ENCODE measurements around the gene TEKTIP1. TPM values are rescaled to one million over a fixed set of nuclear protein-coding genes. Genes with fewer than 3 reads are reported as not detected.

TEKTIP1 gene
- total and polyA plus RNA-seq, 10 of the 15 experiments (the other 5 are each of a cell fraction or from before 2014, with no cell fraction given): 0.18 to 2.6 (median 0.60) TPM; not detected in 5

DNA sequence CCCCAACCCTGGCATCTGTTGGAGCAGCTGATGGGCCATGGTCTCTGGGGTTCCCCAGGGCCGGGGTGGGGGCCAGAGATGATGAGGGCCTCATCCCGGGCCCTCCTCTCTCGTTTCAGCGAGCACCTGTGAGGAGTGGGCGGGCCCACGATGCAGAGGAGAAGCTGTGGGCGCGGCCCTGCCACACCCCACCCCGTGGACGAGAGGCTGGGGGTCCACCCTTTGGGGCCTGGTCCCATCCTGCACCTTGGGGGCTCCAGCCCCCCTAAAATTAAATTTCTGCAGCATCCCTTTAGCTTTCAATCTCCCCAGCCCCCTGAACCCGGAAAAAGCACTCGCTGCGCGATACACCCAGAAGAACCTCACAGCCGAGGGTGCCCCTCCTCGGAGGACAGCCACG is 39.4 kb downstream of the TEKTIP1 start:
- DNase-seq (ENCODE audit: low read depth, low spot score) (no peak), ATAC-seq (no peak), FAIRE-seq (no peak)
- Histone ChIP-seq H3K9ac (ENCODE audit: control insufficient read depth, insufficient read depth, low read length) (no peak overlapping the region), H4K20me1 (ENCODE audit: control insufficient read depth, insufficient read depth) (no peaks in the 10 kb centered on the region), H3K4me1 (ENCODE audit: control insufficient read depth, insufficient read depth, low read length) (no peaks in the 10 kb centered on the region), H3K4me2 (ENCODE audit: control insufficient read depth, insufficient read depth) (no peak overlapping the region), H2AFZ (ENCODE audit: control insufficient read depth, low read depth, low read length) (no peak overlapping the region), H3K27me3 (replicated peaks in 1 of 2; ENCODE audit: control insufficient read depth in 2 of 2, insufficient read depth in 2 of 2, low read length in 1 of 2) (no peaks in the 10 kb centered on the region), H3K4me3 (no peak overlapping the region), H3K36me3 (ENCODE audit: control insufficient read depth in 2 of 2, insufficient read depth in 2 of 2, low read length in 1 of 2) (no peaks in the 10 kb centered on the region; a peak in 2 of 4 replicates), H3K9me3 (replicated peaks; ENCODE audit: control insufficient read depth, insufficient read depth, low read length) (no peaks in the 10 kb centered on the region), H3K27ac (ENCODE audit: control insufficient read depth, insufficient read depth) (no peak overlapping the region), H3K79me2 (ENCODE audit: control insufficient read depth, insufficient read depth, low read length) (no peaks in the 10 kb centered on the region; the same call in 1 of the 2 replicates)
- TSS peak; percentile 75 for BruUV-seq (replicated peaks)
- intact Hi-C loops (cut with micrococcal nuclease; ENCODE audit: unreplicated experiment): no loop called here
- TF ChIP-seq ZZZ3 (IDR thresholded peaks at IDR 0.05; ENCODE audit: control insufficient read depth, insufficient read length, low read depth) (no peak), KAT2A (conservative IDR thresholded peaks at IDR 0.05; ENCODE audit: control insufficient read depth, low read depth, low read length) (no peak), SMC3 (IDR thresholded peaks at IDR 0.05; ENCODE audit: borderline replicate concordance, low read length) (no peak), HDGF (IDR thresholded peaks at IDR 0.05) (no peak), SIN3A (IDR thresholded peaks at IDR 0.05; ENCODE audit: low read depth, low read length) (no peak), TBL1XR1 (IDR thresholded peaks at IDR 0.05; ENCODE audit: low read depth, low read length) (no peak), FOS (IDR thresholded peaks at IDR 0.05; ENCODE audit: borderline replicate concordance, extremely low read depth, insufficient read length) (no peak), RCOR1 (conservative IDR thresholded peaks at IDR 0.05; ENCODE audit: low read depth, low read length) (no peak), MYC (IDR thresholded peaks at IDR 0.05; ENCODE audit: insufficient read depth, insufficient read length, insufficient replicate concordance, low read length, severe bottlenecking) (no peak)
- TF ChIP-seq, protein P1, sequence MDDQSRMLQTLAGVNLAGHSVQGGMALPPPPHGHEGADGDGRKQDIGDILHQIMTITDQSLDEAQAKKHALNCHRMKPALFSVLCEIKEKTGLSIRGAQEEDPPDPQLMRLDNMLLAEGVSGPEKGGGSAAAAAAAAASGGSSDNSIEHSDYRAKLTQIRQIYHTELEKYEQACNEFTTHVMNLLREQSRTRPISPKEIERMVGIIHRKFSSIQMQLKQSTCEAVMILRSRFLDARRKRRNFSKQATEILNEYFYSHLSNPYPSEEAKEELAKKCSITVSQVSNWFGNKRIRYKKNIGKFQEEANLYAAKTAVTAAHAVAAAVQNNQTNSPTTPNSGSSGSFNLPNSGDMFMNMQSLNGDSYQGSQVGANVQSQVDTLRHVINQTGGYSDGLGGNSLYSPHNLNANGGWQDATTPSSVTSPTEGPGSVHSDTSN (IDR thresholded peaks at IDR 0.05; ENCODE audit: insufficient replicate concordance, low read depth, low read length): no peak
- TF ChIP-seq, protein P2, sequence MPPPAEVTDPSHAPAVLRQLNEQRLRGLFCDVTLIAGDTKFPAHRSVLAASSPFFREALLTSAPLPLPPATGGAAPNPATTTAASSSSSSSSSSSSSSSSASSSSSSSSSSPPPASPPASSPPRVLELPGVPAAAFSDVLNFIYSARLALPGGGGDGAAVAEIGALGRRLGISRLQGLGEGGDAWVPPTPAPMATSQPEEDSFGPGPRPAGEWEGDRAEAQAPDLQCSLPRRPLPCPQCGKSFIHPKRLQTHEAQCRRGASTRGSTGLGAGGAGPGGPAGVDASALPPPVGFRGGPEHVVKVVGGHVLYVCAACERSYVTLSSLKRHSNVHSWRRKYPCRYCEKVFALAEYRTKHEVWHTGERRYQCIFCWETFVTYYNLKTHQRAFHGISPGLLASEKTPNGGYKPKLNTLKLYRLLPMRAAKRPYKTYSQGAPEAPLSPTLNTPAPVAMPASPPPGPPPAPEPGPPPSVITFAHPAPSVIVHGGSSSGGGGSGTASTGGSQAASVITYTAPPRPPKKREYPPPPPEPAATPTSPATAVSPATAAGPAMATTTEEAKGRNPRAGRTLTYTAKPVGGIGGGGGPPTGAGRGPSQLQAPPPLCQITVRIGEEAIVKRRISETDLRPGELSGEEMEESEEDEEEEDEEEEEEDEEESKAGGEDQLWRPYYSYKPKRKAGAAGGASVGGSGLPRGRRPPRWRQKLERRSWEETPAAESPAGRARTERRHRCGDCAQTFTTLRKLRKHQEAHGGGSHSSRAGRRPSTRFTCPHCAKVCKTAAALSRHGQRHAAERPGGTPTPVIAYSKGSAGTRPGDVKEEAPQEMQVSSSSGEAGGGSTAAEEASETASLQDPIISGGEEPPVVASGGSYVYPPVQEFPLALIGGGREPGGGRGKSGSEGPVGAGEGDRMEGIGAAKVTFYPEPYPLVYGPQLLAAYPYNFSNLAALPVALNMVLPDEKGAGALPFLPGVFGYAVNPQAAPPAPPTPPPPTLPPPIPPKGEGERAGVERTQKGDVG (CRISPR knock-in tag; IDR thresholded peaks at IDR 0.05): no peak
- TF ChIP-seq, protein P3, sequence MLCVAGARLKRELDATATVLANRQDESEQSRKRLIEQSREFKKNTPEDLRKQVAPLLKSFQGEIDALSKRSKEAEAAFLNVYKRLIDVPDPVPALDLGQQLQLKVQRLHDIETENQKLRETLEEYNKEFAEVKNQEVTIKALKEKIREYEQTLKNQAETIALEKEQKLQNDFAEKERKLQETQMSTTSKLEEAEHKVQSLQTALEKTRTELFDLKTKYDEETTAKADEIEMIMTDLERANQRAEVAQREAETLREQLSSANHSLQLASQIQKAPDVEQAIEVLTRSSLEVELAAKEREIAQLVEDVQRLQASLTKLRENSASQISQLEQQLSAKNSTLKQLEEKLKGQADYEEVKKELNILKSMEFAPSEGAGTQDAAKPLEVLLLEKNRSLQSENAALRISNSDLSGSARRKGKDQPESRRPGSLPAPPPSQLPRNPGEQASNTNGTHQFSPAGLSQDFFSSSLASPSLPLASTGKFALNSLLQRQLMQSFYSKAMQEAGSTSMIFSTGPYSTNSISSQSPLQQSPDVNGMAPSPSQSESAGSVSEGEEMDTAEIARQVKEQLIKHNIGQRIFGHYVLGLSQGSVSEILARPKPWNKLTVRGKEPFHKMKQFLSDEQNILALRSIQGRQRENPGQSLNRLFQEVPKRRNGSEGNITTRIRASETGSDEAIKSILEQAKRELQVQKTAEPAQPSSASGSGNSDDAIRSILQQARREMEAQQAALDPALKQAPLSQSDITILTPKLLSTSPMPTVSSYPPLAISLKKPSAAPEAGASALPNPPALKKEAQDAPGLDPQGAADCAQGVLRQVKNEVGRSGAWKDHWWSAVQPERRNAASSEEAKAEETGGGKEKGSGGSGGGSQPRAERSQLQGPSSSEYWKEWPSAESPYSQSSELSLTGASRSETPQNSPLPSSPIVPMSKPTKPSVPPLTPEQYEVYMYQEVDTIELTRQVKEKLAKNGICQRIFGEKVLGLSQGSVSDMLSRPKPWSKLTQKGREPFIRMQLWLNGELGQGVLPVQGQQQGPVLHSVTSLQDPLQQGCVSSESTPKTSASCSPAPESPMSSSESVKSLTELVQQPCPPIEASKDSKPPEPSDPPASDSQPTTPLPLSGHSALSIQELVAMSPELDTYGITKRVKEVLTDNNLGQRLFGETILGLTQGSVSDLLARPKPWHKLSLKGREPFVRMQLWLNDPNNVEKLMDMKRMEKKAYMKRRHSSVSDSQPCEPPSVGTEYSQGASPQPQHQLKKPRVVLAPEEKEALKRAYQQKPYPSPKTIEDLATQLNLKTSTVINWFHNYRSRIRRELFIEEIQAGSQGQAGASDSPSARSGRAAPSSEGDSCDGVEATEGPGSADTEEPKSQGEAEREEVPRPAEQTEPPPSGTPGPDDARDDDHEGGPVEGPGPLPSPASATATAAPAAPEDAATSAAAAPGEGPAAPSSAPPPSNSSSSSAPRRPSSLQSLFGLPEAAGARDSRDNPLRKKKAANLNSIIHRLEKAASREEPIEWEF (IDR thresholded peaks at IDR 0.05; ENCODE audit: insufficient replicate concordance, low read depth, low read length): no peak
- ChIA-PET SMC1A (ENCODE audit: uncharacterized antibody, unreplicated experiment) (no interaction called here), POLR2A (no interaction called here), CTCF (interaction anchor here (0.6 kb wide), 1 partner anchor 115 kb away, joined by 3 read pairs; no protein-coding TSS in a partner anchor), RAD21 (ENCODE audit: unreplicated experiment) (no interaction called here)
- in situ Hi-C loops (cut with MboI): no loop called here
- WGBS (ENCODE audit: insufficient coverage, insufficient replicate concordance, low lambda C conversion rate, missing lambda C conversion rate): 72% methylated on average over 17 of the region's 17 CpGs
